Fibroblast of lung (primary cell): ENCODE measurements around the gene SCRG1.

Experiments
- EZH2 ChIP-seq: IDR thresholded peaks from 2 replicates; pipeline ENCODE4 v1.5.1; 2012; ENCODE audit warnings: low read length, control low read depth, mild to moderate bottlenecking; ENCODE audit errors: missing control alignments
- TF ChIP-seq, protein P1 (sequence below), 2 donors: IDR thresholded peaks in 1 of 2; conservative IDR thresholded peaks in 1 of 2; 1 replicate in 1 of 2; 2 replicates in 1 of 2; pipeline ENCODE4 v1.5.1; 2011 to 2012; ENCODE audit warnings: low read length in 2 of 2, control low read depth in 1 of 2, inconsistent platforms in 1 of 2, low read depth in 1 of 2, mild to moderate bottlenecking in 1 of 2

GRCh38 chr4:173362666-173363065 lies 36.2 kb downstream of the SCRG1 start:
- TF ChIP-seq EZH2, result no peak
- TF ChIP-seq, protein P1, sequence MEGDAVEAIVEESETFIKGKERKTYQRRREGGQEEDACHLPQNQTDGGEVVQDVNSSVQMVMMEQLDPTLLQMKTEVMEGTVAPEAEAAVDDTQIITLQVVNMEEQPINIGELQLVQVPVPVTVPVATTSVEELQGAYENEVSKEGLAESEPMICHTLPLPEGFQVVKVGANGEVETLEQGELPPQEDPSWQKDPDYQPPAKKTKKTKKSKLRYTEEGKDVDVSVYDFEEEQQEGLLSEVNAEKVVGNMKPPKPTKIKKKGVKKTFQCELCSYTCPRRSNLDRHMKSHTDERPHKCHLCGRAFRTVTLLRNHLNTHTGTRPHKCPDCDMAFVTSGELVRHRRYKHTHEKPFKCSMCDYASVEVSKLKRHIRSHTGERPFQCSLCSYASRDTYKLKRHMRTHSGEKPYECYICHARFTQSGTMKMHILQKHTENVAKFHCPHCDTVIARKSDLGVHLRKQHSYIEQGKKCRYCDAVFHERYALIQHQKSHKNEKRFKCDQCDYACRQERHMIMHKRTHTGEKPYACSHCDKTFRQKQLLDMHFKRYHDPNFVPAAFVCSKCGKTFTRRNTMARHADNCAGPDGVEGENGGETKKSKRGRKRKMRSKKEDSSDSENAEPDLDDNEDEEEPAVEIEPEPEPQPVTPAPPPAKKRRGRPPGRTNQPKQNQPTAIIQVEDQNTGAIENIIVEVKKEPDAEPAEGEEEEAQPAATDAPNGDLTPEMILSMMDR (conservative IDR thresholded peaks at IDR 0.05 in 1 of 2, IDR thresholded peaks at IDR 0.05 in 1 of 2; ENCODE audit: low read depth in 1 of 2, low read length in 2 of 2), result no peak
